Measurements from ENCODE around the gene MRPL55. TPM values are rescaled to one million over a fixed set of nuclear protein-coding genes. Genes with fewer than 3 reads are reported as not detected.

Gene MRPL55
- total and polyA plus RNA-seq, 2 experiments from 2014 or later = 92.4 to 172 TPM

GRCh38 chr1:228105996-228106799 lies 2.9 kb downstream of the MRPL55 start:
- peaks cover 28% of the 10 kb centered on the region for H3K27me3 Mint-ChIP-seq (ENCODE audit: insufficient read depth, low read depth, poor library complexity)

More at GRCh38 chr1:228105996-228106799, 2.9 kb downstream of the MRPL55 start:
- H3F3A ChIP-seq (replicated peaks; ENCODE audit: low read depth) = 0 out of 2 replicates have a peak, but pooled peaks cover 2% of the 10 kb centered on the region
- no peak overlapping the region for H3K4me3 ChIP-seq
- ATAC-seq (no peak), DNase-seq (ENCODE audit: low spot score) (no peak)
- no peak overlapping the region for H2AFZ ChIP-seq
- peaks cover 20% of the 10 kb centered on the region for H3K4me1 Mint-ChIP-seq
- H3K4me1 ChIP-seq (ENCODE audit: insufficient read depth) = peaks cover 7% of the 10 kb centered on the region; the same call in 1 of the 2 replicates
- TF ChIP-seq POLR2AphosphoS5 (IDR thresholded peaks at IDR 0.05; ENCODE audit: low read depth) (no peak), REST (IDR thresholded peaks at IDR 0.05; ENCODE audit: unreplicated experiment) (no peak), ZNF331 (CRISPR knock-in tag; IDR thresholded peaks at IDR 0.05; ENCODE audit: low read depth) (no peak), ZNF114 (CRISPR knock-in tag; IDR thresholded peaks at IDR 0.05) (no peak), JUNB (IDR thresholded peaks at IDR 0.05; ENCODE audit: unreplicated experiment) (no peak)
- TF ChIP-seq, protein P1, sequence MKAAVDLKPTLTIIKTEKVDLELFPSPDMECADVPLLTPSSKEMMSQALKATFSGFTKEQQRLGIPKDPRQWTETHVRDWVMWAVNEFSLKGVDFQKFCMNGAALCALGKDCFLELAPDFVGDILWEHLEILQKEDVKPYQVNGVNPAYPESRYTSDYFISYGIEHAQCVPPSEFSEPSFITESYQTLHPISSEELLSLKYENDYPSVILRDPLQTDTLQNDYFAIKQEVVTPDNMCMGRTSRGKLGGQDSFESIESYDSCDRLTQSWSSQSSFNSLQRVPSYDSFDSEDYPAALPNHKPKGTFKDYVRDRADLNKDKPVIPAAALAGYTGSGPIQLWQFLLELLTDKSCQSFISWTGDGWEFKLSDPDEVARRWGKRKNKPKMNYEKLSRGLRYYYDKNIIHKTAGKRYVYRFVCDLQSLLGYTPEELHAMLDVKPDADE (IDR thresholded peaks at IDR 0.05) = no peak
- TF ChIP-seq, protein P2, sequence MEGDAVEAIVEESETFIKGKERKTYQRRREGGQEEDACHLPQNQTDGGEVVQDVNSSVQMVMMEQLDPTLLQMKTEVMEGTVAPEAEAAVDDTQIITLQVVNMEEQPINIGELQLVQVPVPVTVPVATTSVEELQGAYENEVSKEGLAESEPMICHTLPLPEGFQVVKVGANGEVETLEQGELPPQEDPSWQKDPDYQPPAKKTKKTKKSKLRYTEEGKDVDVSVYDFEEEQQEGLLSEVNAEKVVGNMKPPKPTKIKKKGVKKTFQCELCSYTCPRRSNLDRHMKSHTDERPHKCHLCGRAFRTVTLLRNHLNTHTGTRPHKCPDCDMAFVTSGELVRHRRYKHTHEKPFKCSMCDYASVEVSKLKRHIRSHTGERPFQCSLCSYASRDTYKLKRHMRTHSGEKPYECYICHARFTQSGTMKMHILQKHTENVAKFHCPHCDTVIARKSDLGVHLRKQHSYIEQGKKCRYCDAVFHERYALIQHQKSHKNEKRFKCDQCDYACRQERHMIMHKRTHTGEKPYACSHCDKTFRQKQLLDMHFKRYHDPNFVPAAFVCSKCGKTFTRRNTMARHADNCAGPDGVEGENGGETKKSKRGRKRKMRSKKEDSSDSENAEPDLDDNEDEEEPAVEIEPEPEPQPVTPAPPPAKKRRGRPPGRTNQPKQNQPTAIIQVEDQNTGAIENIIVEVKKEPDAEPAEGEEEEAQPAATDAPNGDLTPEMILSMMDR (conservative IDR thresholded peaks at IDR 0.05; ENCODE audit: low read depth in 2 of 2) = no peak
- no peaks in the 10 kb centered on the region; the same call in 1 of the 3 replicates for H3K9me3 Mint-ChIP-seq
- H4K20me1 ChIP-seq (replicated peaks; ENCODE audit: insufficient read depth) = no peaks in the 10 kb centered on the region; the same call in 1 of the 2 replicates
- H3K9me2 ChIP-seq (ENCODE audit: insufficient read depth) = no peaks in the 10 kb centered on the region
- no peaks in the 10 kb centered on the region for H3K36me3 ChIP-seq (ENCODE audit: insufficient read depth)
- no peak overlapping the region for H3K27ac ChIP-seq (ENCODE audit: low read depth)
- no peak overlapping the region for H3K27ac Mint-ChIP-seq
- peaks cover 12% of the 10 kb centered on the region for H3K36me3 Mint-ChIP-seq (ENCODE audit: low read depth)
- H3K4me2 ChIP-seq = no peak overlapping the region
- peaks cover 8% of the 10 kb centered on the region for H3K79me2 ChIP-seq (replicated peaks; ENCODE audit: insufficient read depth)
- peaks cover 10% of the 10 kb centered on the region; the same call in 1 of the 2 replicates for H3K27me3 ChIP-seq (ENCODE audit: insufficient read depth)
- H3K4me3 Mint-ChIP-seq = no peak overlapping the region; the same call in 2 of the 3 replicates

Data from GM23338 (cell line).